NCI-H2196 treated with DMSO at 0.1 percent for 48 hours (cell line): Measurements from ENCODE around the gene LAMA5.

Experiments
- DNase-seq: peaks from one replicate; lab custom pipeline; 2025; ENCODE audit not compliant: unreplicated experiment; lab: John Stamatoyannopoulos, UW

LAMA5 gene

GRCh38 chr20:62367136-62367632, at the start of gene LAMA5:
Gene LAMA5, minus strand, starts transcription at chr20:62367312. Its CDS starts 67 bp downstream, at chr20:62367245.
- peak; percentile 36 for DNase-seq

GRCh38 chr20:62415354-62416111, 48.4 kb upstream of the LAMA5 start:
- no peak for DNase-seq

GRCh38 chr20:62413896-62414481, 46.9 kb upstream of the LAMA5 start:
- no peak for DNase-seq

GRCh38 chr20:62413025-62413570, 46.0 kb upstream of the LAMA5 start:
- DNase-seq, result no peak

GRCh38 chr20:62412194-62413024, 45.3 kb upstream of the LAMA5 start:
- no peak for DNase-seq

- DNase-seq, result no peak
Measured at GRCh38 chr20:62411479-62412193, 44.5 kb upstream of the LAMA5 start.

- no peak for DNase-seq
Measured at GRCh38 chr20:62410746-62411478, 43.8 kb upstream of the LAMA5 start.

GRCh38 chr20:62409931-62410745, 43.0 kb upstream of the LAMA5 start:
- DNase-seq, result peak; percentile 88

- DNase-seq, result no peak
Measured at GRCh38 chr20:62409086-62409853, 42.2 kb upstream of the LAMA5 start.

GRCh38 chr20:62408640-62409039, 41.5 kb upstream of the LAMA5 start:
- DNase-seq, result no peak

- no peak for DNase-seq
Measured at GRCh38 chr20:62408055-62408454, 40.9 kb upstream of the LAMA5 start.

- peak; percentile 86 for DNase-seq
Measured at GRCh38 chr20:62407221-62407992, 40.3 kb upstream of the LAMA5 start, which contains the start of gene CABLES2. Gene CABLES2, minus strand, starts transcription at chr20:62407285. Its CDS starts 9 bp downstream, at chr20:62407276.

- no peak for DNase-seq
Measured at GRCh38 chr20:62406635-62407176, 39.6 kb upstream of the LAMA5 start.

- DNase-seq, result no peak
Measured at GRCh38 chr20:62405981-62406513, 38.9 kb upstream of the LAMA5 start.

- DNase-seq, result peak; percentile 30
Measured at GRCh38 chr20:62405108-62405980, 38.2 kb upstream of the LAMA5 start.

GRCh38 chr20:62404761-62405107, 37.6 kb upstream of the LAMA5 start:
- no peak for DNase-seq
